H9 (cell line): Measurements from ENCODE around the gene IZUMO1. TPM values are rescaled to one million over a fixed set of nuclear protein-coding genes. Genes with fewer than 3 reads are reported as not detected.

Experiments used
- DNase-seq: peaks from one replicate; pipeline ENCODE4 v3.0.0-alpha.2; 2017
- H2AFZ ChIP-seq: one replicate; pipeline ENCODE4 v1.6.1; 2013; ENCODE audit warnings: mild to moderate bottlenecking, low read length, control low read depth, moderate library complexity
- H2AK5ac ChIP-seq: 2 replicates; pipeline ENCODE4 v1.6.1; 2013; ENCODE audit warnings: low read length, control low read depth, mixed read lengths; ENCODE audit not compliant: insufficient read length
- H2BK120ac ChIP-seq: one replicate; pipeline ENCODE4 v1.6.1; 2013; ENCODE audit warnings: low read depth, mild to moderate bottlenecking, low read length, control low read depth, inconsistent platforms; ENCODE audit not compliant: poor library complexity, severe bottlenecking
- H2BK12ac ChIP-seq: 2 replicates; pipeline ENCODE4 v1.6.1; 2013; ENCODE audit warnings: low read length, control low read depth, mixed read lengths, low read depth; ENCODE audit not compliant: insufficient read length
- H2BK15ac ChIP-seq: 2 replicates; pipeline ENCODE4 v1.6.1; 2013; ENCODE audit warnings: low read depth, low read length, control low read depth
- H2BK20ac ChIP-seq: one replicate; pipeline ENCODE4 v1.6.1; 2013; ENCODE audit warnings: low read depth, mild to moderate bottlenecking, low read length, control low read depth, inconsistent platforms; ENCODE audit not compliant: poor library complexity, severe bottlenecking
- H2BK5ac ChIP-seq: 2 replicates; pipeline ENCODE4 v1.6.1; 2013; ENCODE audit warnings: low read length, control low read depth, mixed read lengths; ENCODE audit not compliant: insufficient read length
- H3K14ac ChIP-seq: 2 replicates; pipeline ENCODE4 v1.6.1; 2013; ENCODE audit warnings: low read length, control low read depth; ENCODE audit not compliant: insufficient read depth
- H3K18ac ChIP-seq: 2 replicates; pipeline ENCODE4 v1.6.1; 2013; ENCODE audit warnings: low read depth, mild to moderate bottlenecking, mixed read lengths, low read length, control low read depth; ENCODE audit not compliant: insufficient read length
- H3K23ac ChIP-seq: 2 replicates; pipeline ENCODE4 v1.6.1; 2013; ENCODE audit warnings: low read length, control low read depth, mixed read lengths, low read depth; ENCODE audit not compliant: insufficient read length
- H3K23me2 ChIP-seq: 2 replicates; pipeline ENCODE4 v1.6.1; 2013; ENCODE audit warnings: low read depth, mild to moderate bottlenecking, mixed read lengths, low read length, control low read depth; ENCODE audit not compliant: insufficient read length, poor library complexity, severe bottlenecking
- H3K27ac ChIP-seq: 2 replicates; pipeline ENCODE4 v1.5.1; 2013; ENCODE audit warnings: low read length, control low read depth, mixed read lengths, low read depth; ENCODE audit not compliant: insufficient read length
- H3K27me3 ChIP-seq: 2 replicates; pipeline ENCODE4 v1.6.1; 2013; ENCODE audit warnings: low read length, control low read depth, inconsistent platforms; ENCODE audit not compliant: insufficient read depth
- H3K4ac ChIP-seq: 2 replicates; pipeline ENCODE4 v1.6.1; 2013; ENCODE audit warnings: low read depth, mild to moderate bottlenecking, control low read depth, inconsistent platforms, low read length, moderate library complexity
- H3K4me1 ChIP-seq: 2 replicates; pipeline ENCODE4 v1.6.1; 2013; ENCODE audit warnings: low read length, control low read depth, inconsistent platforms; ENCODE audit not compliant: insufficient read depth
- H3K4me2 ChIP-seq: 2 replicates; pipeline ENCODE4 v1.6.1; 2013; ENCODE audit warnings: low read length, control low read depth, mixed read lengths; ENCODE audit not compliant: insufficient read length, insufficient read depth
- H3K56ac ChIP-seq: 2 replicates; pipeline ENCODE4 v1.6.1; 2013; ENCODE audit warnings: low read depth, mild to moderate bottlenecking, mixed read lengths, low read length, control low read depth; ENCODE audit not compliant: insufficient read length
- H3K79me1 ChIP-seq: 2 replicates; pipeline ENCODE4 v1.6.1; 2013; ENCODE audit warnings: low read depth, mild to moderate bottlenecking, moderate library complexity, low read length, control low read depth, inconsistent platforms; ENCODE audit not compliant: insufficient read depth, poor library complexity, severe bottlenecking
- H3K79me2 ChIP-seq: 2 replicates; pipeline ENCODE4 v1.6.1; 2013; ENCODE audit warnings: low read length, control low read depth, inconsistent platforms; ENCODE audit not compliant: insufficient read depth
- H3K9ac ChIP-seq: 2 replicates; pipeline ENCODE4 v1.6.1; 2013; ENCODE audit warnings: low read length, control low read depth, mixed read lengths; ENCODE audit not compliant: insufficient read length; ENCODE audit errors: extremely low read depth
- H3K9me3 ChIP-seq: one replicate; pipeline ENCODE4 v1.6.1; 2013; ENCODE audit warnings: low read depth, low read length, inconsistent platforms; ENCODE audit not compliant: control insufficient read depth
- H3T11ph ChIP-seq: one replicate; pipeline ENCODE4 v1.6.1; 2013; ENCODE audit warnings: mild to moderate bottlenecking, low read length, control low read depth, inconsistent platforms
- H4K20me1 ChIP-seq: one replicate; pipeline ENCODE4 v1.6.1; 2013; ENCODE audit not compliant: control insufficient read depth, insufficient read length, insufficient read depth
- H4K5ac ChIP-seq: 2 replicates; pipeline ENCODE4 v1.6.1; 2013; ENCODE audit warnings: low read depth, mild to moderate bottlenecking, mixed read lengths, low read length, control low read depth; ENCODE audit not compliant: insufficient read length
- H4K8ac ChIP-seq: replicated peaks from 2 replicates; pipeline ENCODE4 v1.6.1; 2013; ENCODE audit warnings: low read length, control low read depth, mixed read lengths, low read depth; ENCODE audit not compliant: insufficient read length
- H4K91ac ChIP-seq: 2 replicates; pipeline ENCODE4 v1.6.1; 2013; ENCODE audit warnings: low read depth, mild to moderate bottlenecking, moderate library complexity, mixed read lengths, low read length, control low read depth; ENCODE audit not compliant: insufficient read length
- H3K27ac Mint-ChIP-seq, 3 experiments: 2 replicates in 2 of 3; 3 replicates in 1 of 3; pipeline ENCODE4 v1.8.0; 2020 to 2021; ENCODE audit warnings: mixed read lengths in 3 of 3, mild to moderate bottlenecking in 1 of 3, moderate library complexity in 1 of 3
- H3K27me3 Mint-ChIP-seq: 2 replicates; pipeline ENCODE4 v1.8.0; 2021; ENCODE audit warnings: low read depth, mild to moderate bottlenecking, moderate library complexity, mixed read lengths
- H3K36me3 Mint-ChIP-seq, 3 experiments: 2 replicates in 2 of 3; 3 replicates in 1 of 3; pipeline ENCODE4 v1.8.0; 2020 to 2021; ENCODE audit warnings: low read depth in 3 of 3, mixed read lengths in 3 of 3; ENCODE audit not compliant: insufficient read depth in 1 of 3
- H3K4me1 Mint-ChIP-seq, 2 experiments: 2 replicates each; pipeline ENCODE4 v1.8.0; 2020; ENCODE audit warnings: mixed read lengths in 2 of 2
- H3K4me3 Mint-ChIP-seq, 2 experiments: 2 replicates in 1 of 2; 3 replicates in 1 of 2; pipeline ENCODE4 v1.8.0; 2020 to 2021; ENCODE audit warnings: mild to moderate bottlenecking in 2 of 2, mixed read lengths in 2 of 2, moderate library complexity in 1 of 2
- H3K9me3 Mint-ChIP-seq, 2 experiments: 2 replicates in 1 of 2; 3 replicates in 1 of 2; pipeline ENCODE4 v1.8.0; 2020; ENCODE audit warnings: mild to moderate bottlenecking in 2 of 2, mixed read lengths in 2 of 2, moderate library complexity in 1 of 2
- CTCF ChIP-seq: fragments of 200-600 bp; sonication (generic); conservative IDR thresholded peaks from 3 replicates; pipeline ENCODE4 v1.8.0; 2021; ENCODE audit warnings: antibody characterized with exemption, mild to moderate bottlenecking
- WGBS: extraction: QIAGEN DNeasy Blood & Tissue Kit; methylation state at CpG from one replicate; pipeline ENCODE4 v1.1.7; 2013; ENCODE audit warnings: missing lambda C conversion rate, low lambda C conversion rate, mixed read lengths; ENCODE audit not compliant: insufficient read length; ENCODE audit errors: extremely low coverage; 5-methylcytosine and 5-hydroxymethylcytosine counted together
- total RNA-seq: library from RNA; stranded (reverse); gene quantifications from 2 replicates; pipeline ENCODE4 v1.2.1, GENCODE V29; 2021

The IZUMO1 gene
- total RNA-seq, 1 experiment from 2014 or later = 3.7 TPM

DNA sequence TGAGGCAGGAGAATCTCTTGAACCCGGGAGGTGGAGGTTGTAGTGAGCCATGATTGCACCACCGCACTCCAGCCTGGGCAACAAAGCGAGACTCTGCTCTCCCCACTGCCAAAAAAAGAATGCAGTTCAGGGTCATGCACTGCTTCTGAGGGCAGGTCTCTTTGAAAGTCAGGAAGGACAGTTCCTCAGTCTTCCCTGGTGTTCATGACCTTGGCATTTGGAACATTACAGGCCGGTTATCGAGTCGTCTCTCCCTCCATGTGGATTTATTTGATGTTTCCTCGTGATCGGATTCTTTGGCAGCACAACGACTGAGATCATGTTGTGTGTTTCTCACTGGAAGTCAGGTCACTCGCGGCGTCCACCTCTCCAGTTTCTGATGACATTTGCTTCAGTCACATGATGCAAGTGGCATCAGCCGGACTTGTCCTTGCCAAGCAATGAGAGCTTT, 25.8 kb upstream of the IZUMO1 start:
- H2AFZ ChIP-seq = no peak overlapping the region
- H4K20me1 ChIP-seq = no peaks in the 10 kb centered on the region
- no peaks in the 10 kb centered on the region for H3K79me1 ChIP-seq
- H2BK15ac ChIP-seq = no peak overlapping the region
- H3K36me3 Mint-ChIP-seq = no peaks in the 10 kb centered on the region
- H4K91ac ChIP-seq = no peak overlapping the region
- H3K4me1 Mint-ChIP-seq = peaks cover 4 to 8% of the 10 kb centered on the region in 2 experiments
- H3K23ac ChIP-seq = no peak overlapping the region
- no peak overlapping the region for H3K18ac ChIP-seq
- H3K9me3 ChIP-seq = no peaks in the 10 kb centered on the region
- no peaks in the 10 kb centered on the region for H3K4me1 ChIP-seq
- H2BK20ac ChIP-seq = no peak overlapping the region
- no CpG with 5 or more reads among the region's 13 CpGs for WGBS
- H2BK120ac ChIP-seq = no peak overlapping the region
- H3K14ac ChIP-seq = no peak overlapping the region
- H3T11ph ChIP-seq = no peak overlapping the region
- no peak overlapping the region; a peak in 2 of 7 replicates for H3K27ac Mint-ChIP-seq
- no peak overlapping the region for H2BK12ac ChIP-seq
- no peaks in the 10 kb centered on the region for H3K9me3 Mint-ChIP-seq
- H3K23me2 ChIP-seq = no peaks in the 10 kb centered on the region
- H2AK5ac ChIP-seq = no peak overlapping the region
- H3K9ac ChIP-seq = no peak overlapping the region
- H3K4me2 ChIP-seq = no peak overlapping the region
- no peak overlapping the region for H2BK5ac ChIP-seq
- H3K27me3 Mint-ChIP-seq = no peaks in the 10 kb centered on the region; the same call in 1 of the 2 replicates
- no peak overlapping the region for H3K4ac ChIP-seq
- H4K5ac ChIP-seq = no peak overlapping the region
- TF ChIP-seq CTCF = no peak
- no peak overlapping the region for H3K56ac ChIP-seq
- no peak overlapping the region for H4K8ac ChIP-seq
- DNase-seq = no peak
- H3K27me3 ChIP-seq = no peaks in the 10 kb centered on the region
- H3K27ac ChIP-seq = no peak overlapping the region
- no peak overlapping the region for H3K4me3 Mint-ChIP-seq
- no peaks in the 10 kb centered on the region for H3K79me2 ChIP-seq
